ENCODE results near the gene LRRC27.

Gene LRRC27

GRCh38 chr10:132347211-132347930 lies 15.4 kb downstream of the LRRC27 start:
- ChIA-PET CTCF (interaction anchor here (0.8 to 4.7 kb wide), 6 partner anchors 8 to 124 kb away, joined by 3 to 49 read pairs (median 4); no protein-coding TSS in a partner anchor), POLR2A (no interaction called here)
- no peak for DNase-seq (ENCODE audit: low read depth, low spot score)
- TF ChIP-seq CTCF (IDR thresholded peaks at IDR 0.05; ENCODE audit: insufficient read depth, low read length, missing control alignments) = no peak
- H3K4me3 ChIP-seq (ENCODE audit: low read depth, low read length) = no peak overlapping the region

GRCh38 chr10:132347931-132348267 lies 15.9 kb downstream of the LRRC27 start:
- POLR2A ChIA-PET = no interaction called here
- no peak overlapping the region for H3K4me3 ChIP-seq (ENCODE audit: low read depth, low read length)
- DNase-seq (ENCODE audit: low read depth, low spot score) = no peak
- TF ChIP-seq CTCF (IDR thresholded peaks at IDR 0.05; ENCODE audit: insufficient read depth, low read length, missing control alignments) = no peak
- CTCF ChIA-PET = interaction anchor here (0.8 to 4.7 kb wide), 7 partner anchors 8 to 124 kb away, joined by 3 to 49 read pairs (median 4); no protein-coding TSS in a partner anchor

GRCh38 chr10:132349766-132350165 lies 17.8 kb downstream of the LRRC27 start:
- DNase-seq (ENCODE audit: low read depth, low spot score) = no peak
- CTCF ChIA-PET = interaction anchor here (0.7 to 4.7 kb wide), 10 partner anchors 7 to 126 kb away, joined by 3 to 49 read pairs (median 3); no protein-coding TSS in a partner anchor
- POLR2A ChIA-PET = no interaction called here
- TF ChIP-seq CTCF (IDR thresholded peaks at IDR 0.05; ENCODE audit: insufficient read depth, low read length, missing control alignments) = no peak
- H3K4me3 ChIP-seq (ENCODE audit: low read depth, low read length) = no peak overlapping the region

- DNase-seq (ENCODE audit: low read depth, low spot score) = no peak
- CTCF ChIA-PET = interaction anchor here (0.8 to 4.7 kb wide), 10 partner anchors 8 to 133 kb away, joined by 3 to 49 read pairs (median 4); no protein-coding TSS in a partner anchor
- no peak for TF ChIP-seq CTCF (IDR thresholded peaks at IDR 0.05; ENCODE audit: insufficient read depth, low read length, missing control alignments)
- no peak overlapping the region for H3K4me3 ChIP-seq (ENCODE audit: low read depth, low read length)
- POLR2A ChIA-PET = no interaction called here
Observed at GRCh38 chr10:132350391-132350790, 18.4 kb downstream of the LRRC27 start.

- ChIA-PET POLR2A (no interaction called here), CTCF (interaction anchor here (0.7 to 4.7 kb wide), 16 partner anchors 8 to 134 kb away, joined by 3 to 49 read pairs (median 4); no protein-coding TSS in a partner anchor)
Observed at GRCh38 chr10:132350946-132351345, 19.0 kb downstream of the LRRC27 start.

More at GRCh38 chr10:132350946-132351345, 19.0 kb downstream of the LRRC27 start:
- no peak for TF ChIP-seq CTCF (IDR thresholded peaks at IDR 0.05; ENCODE audit: insufficient read depth, low read length, missing control alignments)
- no peak for DNase-seq (ENCODE audit: low read depth, low spot score)
- H3K4me3 ChIP-seq (ENCODE audit: low read depth, low read length) = no peak overlapping the region

All from AG04449 (cell line).